Testis (tissue), 2 donors: ENCODE results near the gene DHCR24.

Source experiments
- POLR2A ChIP-seq: fragments of 450-650 bp; IDR thresholded peaks from one replicate; pipeline ENCODE4 v1.6.1; 2017; ENCODE audit warnings: antibody characterized with exemption, mild to moderate bottlenecking, moderate library complexity
- TF ChIP-seq, protein P1 (sequence below), 3 experiments: fragments of 450-650 bp in 2 of 3; fragments of 200-600 bp in 1 of 3; sonication (generic) in 1 of 3; IDR thresholded peaks; one replicate each; pipeline ENCODE4 v1.5.1; 2016 to 2019; ENCODE audit warnings: antibody characterized with exemption in 3 of 3, mild to moderate bottlenecking in 2 of 3, moderate library complexity in 1 of 3

DNA sequence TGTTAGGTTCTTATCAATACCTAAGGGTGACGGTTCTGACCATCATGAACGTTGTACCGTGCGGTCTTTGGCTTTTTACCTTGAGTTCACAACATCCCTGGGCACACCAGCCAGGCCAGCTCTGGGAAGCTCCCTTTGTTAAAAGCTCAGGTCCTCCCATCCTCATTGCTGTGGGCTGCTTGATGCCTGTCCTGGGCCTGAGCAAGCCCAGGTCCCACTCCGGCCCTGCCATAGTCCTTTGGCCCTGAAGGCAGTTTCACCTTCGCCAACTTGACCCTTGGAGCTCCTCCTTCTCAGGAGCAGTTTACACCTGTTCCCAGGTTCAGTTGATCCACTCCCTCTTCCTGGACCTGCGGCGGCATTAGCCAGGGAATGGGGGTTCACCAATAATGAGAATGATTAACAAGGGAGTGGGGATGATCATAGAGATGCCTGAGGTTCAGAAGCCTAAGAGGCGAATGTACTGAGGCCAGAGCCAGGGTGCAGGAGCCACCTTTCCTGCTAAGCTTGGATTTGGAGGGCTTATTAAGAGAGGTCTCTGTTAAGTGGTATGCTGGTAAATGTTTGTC is 40.2 kb downstream of the DHCR24 start:
- TF ChIP-seq, protein P1, sequence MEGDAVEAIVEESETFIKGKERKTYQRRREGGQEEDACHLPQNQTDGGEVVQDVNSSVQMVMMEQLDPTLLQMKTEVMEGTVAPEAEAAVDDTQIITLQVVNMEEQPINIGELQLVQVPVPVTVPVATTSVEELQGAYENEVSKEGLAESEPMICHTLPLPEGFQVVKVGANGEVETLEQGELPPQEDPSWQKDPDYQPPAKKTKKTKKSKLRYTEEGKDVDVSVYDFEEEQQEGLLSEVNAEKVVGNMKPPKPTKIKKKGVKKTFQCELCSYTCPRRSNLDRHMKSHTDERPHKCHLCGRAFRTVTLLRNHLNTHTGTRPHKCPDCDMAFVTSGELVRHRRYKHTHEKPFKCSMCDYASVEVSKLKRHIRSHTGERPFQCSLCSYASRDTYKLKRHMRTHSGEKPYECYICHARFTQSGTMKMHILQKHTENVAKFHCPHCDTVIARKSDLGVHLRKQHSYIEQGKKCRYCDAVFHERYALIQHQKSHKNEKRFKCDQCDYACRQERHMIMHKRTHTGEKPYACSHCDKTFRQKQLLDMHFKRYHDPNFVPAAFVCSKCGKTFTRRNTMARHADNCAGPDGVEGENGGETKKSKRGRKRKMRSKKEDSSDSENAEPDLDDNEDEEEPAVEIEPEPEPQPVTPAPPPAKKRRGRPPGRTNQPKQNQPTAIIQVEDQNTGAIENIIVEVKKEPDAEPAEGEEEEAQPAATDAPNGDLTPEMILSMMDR (IDR thresholded peaks at IDR 0.05): no peak
- no peak for TF ChIP-seq POLR2A
